HepG2 (cell line): Measurements from ENCODE around the gene CITED2. TPM values are rescaled to one million over a fixed set of nuclear protein-coding genes. Genes with fewer than 3 reads are reported as not detected.
A peak's percentile ranks its signal among the peaks of the same experiment; 100 is the strongest.

Source experiments
- ASH2L ChIP-seq: fragments of 300-600, 200-600 bp; sonication (generic); IDR thresholded peaks from 2 replicates; pipeline ENCODE4 v1.7.0; 2017; ENCODE audit warnings: low read depth, mild to moderate bottlenecking, moderate library complexity, mixed read lengths, low read length; ENCODE audit not compliant: insufficient read length
- CENPT ChIP-seq: sonication (generic); formaldehyde crosslinking; IDR thresholded peaks from 2 replicates; pipeline ENCODE4 v1.8.0; 2022; ENCODE audit warnings: low read depth, mild to moderate bottlenecking, moderate library complexity, missing genetic modification reagents
- HIVEP1 ChIP-seq: sonication (generic); formaldehyde crosslinking; IDR thresholded peaks from 2 replicates; pipeline ENCODE4 v1.4.0; 2020; ENCODE audit warnings: mild to moderate bottlenecking, missing genetic modification reagents
- ISL2 ChIP-seq: sonication (generic); formaldehyde crosslinking; IDR thresholded peaks from 2 replicates; pipeline ENCODE4 v1.5.0; 2020; ENCODE audit warnings: missing genetic modification reagents
- KAT2B ChIP-seq: fragments of 150-350 bp; IDR thresholded peaks from 2 replicates; pipeline ENCODE4 v1.6.1; 2014; ENCODE audit warnings: low read depth, low read length, borderline replicate concordance
- KDM5B ChIP-seq: sonication (generic); formaldehyde crosslinking; IDR thresholded peaks from 2 replicates; pipeline ENCODE4 v1.4.0; 2020; ENCODE audit warnings: missing genetic modification reagents, mild to moderate bottlenecking, borderline replicate concordance
- KLF6 ChIP-seq: IDR thresholded peaks from 2 replicates; pipeline ENCODE4 v1.8.0; 2016; ENCODE audit warnings: missing biosample characterization, missing genetic modification reagents
- NR2C2 ChIP-seq: sonication (generic); formaldehyde crosslinking; IDR thresholded peaks from 2 replicates; pipeline ENCODE4 v1.4.0; 2020; ENCODE audit warnings: missing genetic modification reagents, mild to moderate bottlenecking, moderate library complexity, borderline replicate concordance
- RFX3 ChIP-seq: IDR thresholded peaks from 2 replicates; pipeline ENCODE4 v1.6.1; 2016; ENCODE audit warnings: missing biosample characterization, missing genetic modification reagents
- RXRB ChIP-seq: IDR thresholded peaks from 2 replicates; pipeline ENCODE4 v1.6.1; 2016; ENCODE audit warnings: borderline replicate concordance, missing genetic modification reagents, missing compliant biosample characterization
- SALL1 ChIP-seq: sonication (generic); formaldehyde crosslinking; IDR thresholded peaks from 2 replicates; pipeline ENCODE4 v1.8.0; 2022; ENCODE audit warnings: mild to moderate bottlenecking, missing genetic modification reagents
- SNAPC2 ChIP-seq: sonication (generic); formaldehyde crosslinking; IDR thresholded peaks from 2 replicates; pipeline ENCODE4 v1.8.1; 2022; ENCODE audit warnings: mild to moderate bottlenecking, missing genetic modification reagents
- SNRNP70 ChIP-seq: fragments of 200-400 bp; formaldehyde crosslinking; IDR thresholded peaks from 2 replicates; pipeline ENCODE4 v1.6.1; 2017; ENCODE audit warnings: mild to moderate bottlenecking, low read depth, low read length, moderate library complexity
- TARDBP ChIP-seq: sonication (generic); formaldehyde crosslinking; IDR thresholded peaks from 2 replicates; pipeline ENCODE4 v1.8.0; 2022; ENCODE audit warnings: mild to moderate bottlenecking, missing genetic modification reagents
- ZFAT ChIP-seq: sonication (generic); formaldehyde crosslinking; conservative IDR thresholded peaks from 2 replicates; pipeline ENCODE4 v1.8.1; 2023; ENCODE audit warnings: missing genetic modification reagents, inconsistent platforms
- ZMAT3 ChIP-seq: sonication (generic); formaldehyde crosslinking; conservative IDR thresholded peaks from 2 replicates; pipeline ENCODE4 v1.7.0; 2021; ENCODE audit warnings: missing genetic modification reagents
- ZNF33B ChIP-seq: sonication (generic); formaldehyde crosslinking; IDR thresholded peaks from 2 replicates; pipeline ENCODE4 v1.5.1; 2020; ENCODE audit warnings: mild to moderate bottlenecking, missing genetic modification reagents
- ZNF501 ChIP-seq: sonication (generic); formaldehyde crosslinking; IDR thresholded peaks from 2 replicates; pipeline ENCODE4 v1.5.1; 2020; ENCODE audit warnings: mild to moderate bottlenecking, moderate library complexity, missing genetic modification reagents
- ZNF564 ChIP-seq: sonication (generic); formaldehyde crosslinking; IDR thresholded peaks from 2 replicates; pipeline ENCODE4 v1.8.1; 2023; ENCODE audit warnings: mild to moderate bottlenecking, missing genetic modification reagents
- ZNF839 ChIP-seq: sonication (generic); formaldehyde crosslinking; IDR thresholded peaks from 2 replicates; pipeline ENCODE4 v1.4.0; 2020; ENCODE audit warnings: missing genetic modification reagents, mild to moderate bottlenecking, borderline replicate concordance
- polyA plus RNA-seq, 8 experiments: library from polyadenylated mRNA; depleted of rRNA in 3 of 8; stranded (reverse) in 7 of 8; unstranded in 1 of 8; fragments of >200 nt; fragmentation: Illumina TruSeq in 4 of 8; extraction: Trizol in 4 of 8; gene quantifications; 2 replicates each; pipeline versions ENCODE4 v1.2.1 to v1.2.3, GENCODE V29; 2011 to 2016; ENCODE audit warnings: low read depth in 4 of 8, missing spikeins in 1 of 8, mixed read lengths in 1 of 8; ENCODE audit not compliant: insufficient read depth in 1 of 8
- total RNA-seq, 5 experiments: library from RNA; depleted of rRNA; stranded (reverse); fragments of >200 nt; fragmentation: Illumina TruSeq; extraction: Trizol; gene quantifications; 2 replicates each; pipeline ENCODE4 v1.2.3, GENCODE V29; 2016; ENCODE audit warnings: low read depth in 1 of 5
- TF ChIP-seq, protein P1 (sequence below): sonication (generic); formaldehyde crosslinking; IDR thresholded peaks from 2 replicates; pipeline ENCODE4 v1.4.0; 2020; ENCODE audit warnings: missing genetic modification reagents
- TF ChIP-seq, protein P2 (sequence below): sonication (generic); formaldehyde crosslinking; conservative IDR thresholded peaks from 2 replicates; pipeline ENCODE4 v1.8.0; 2022; ENCODE audit warnings: mild to moderate bottlenecking, moderate library complexity, missing genetic modification reagents
- TF ChIP-seq, protein P3 (sequence below): IDR thresholded peaks from 2 replicates; pipeline ENCODE4 v1.6.1; 2018; ENCODE audit warnings: missing genetic modification reagents
- TF ChIP-seq, protein P4 (sequence below): sonication (generic); formaldehyde crosslinking; IDR thresholded peaks from 2 replicates; pipeline ENCODE4 v1.4.0; 2020; ENCODE audit warnings: missing genetic modification reagents

Gene CITED2
- total and polyA plus RNA-seq, 2 of the 13 experiments (the other 11 are each of a cell fraction or from before 2014, with no cell fraction given): 17.6 to 57.2 TPM

DNA sequence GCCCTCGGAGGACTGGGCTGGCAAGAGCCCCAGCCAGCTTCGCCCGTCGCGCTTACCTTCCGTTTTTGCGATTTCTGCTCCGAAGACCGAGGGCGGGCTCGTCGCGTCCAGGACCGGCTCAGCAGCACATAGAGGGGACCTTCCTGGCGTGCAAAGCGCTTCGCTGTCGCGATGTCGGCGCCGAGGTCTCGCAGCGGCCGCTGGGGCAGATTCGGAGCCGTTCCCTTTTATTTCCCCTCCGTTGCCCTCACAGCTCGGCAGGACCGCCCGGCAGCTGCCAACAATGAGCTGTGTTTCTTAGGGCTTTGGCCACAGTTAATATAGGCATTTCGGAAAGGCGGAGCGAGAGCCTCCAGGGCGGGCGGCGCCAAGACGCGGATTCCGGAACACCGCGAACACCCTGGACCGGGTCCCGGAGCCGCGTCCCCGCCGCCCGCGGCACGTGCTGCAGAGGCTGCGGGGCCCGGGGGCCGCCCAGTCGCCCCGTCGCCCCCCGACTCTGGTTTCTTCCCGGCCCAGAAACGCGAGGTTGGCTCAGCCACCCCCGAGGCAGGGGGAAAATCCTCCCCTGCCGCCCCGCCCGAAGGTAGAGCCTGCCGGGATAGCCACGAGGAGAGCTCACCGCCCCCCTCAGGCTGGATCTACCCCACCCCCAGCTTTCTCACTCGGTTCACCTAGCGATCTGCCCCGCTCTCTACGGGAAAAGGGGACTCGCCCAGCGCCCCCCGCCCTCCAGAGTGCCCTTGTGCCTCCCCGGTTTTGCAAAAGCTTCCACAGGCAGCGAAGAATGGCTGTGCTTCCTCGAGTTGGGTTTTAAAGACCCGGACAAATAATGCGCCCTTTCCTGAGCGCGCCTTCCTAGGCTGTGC is at the start of gene CITED2 (continued):
- TF ChIP-seq TARDBP (CRISPR knock-in tag): peak; percentile 96
- TF ChIP-seq ZNF33B (CRISPR knock-in tag): peak; percentile 94; the same call in 1 of the 2 replicates
- TF ChIP-seq ZNF839 (CRISPR knock-in tag): no peak
- peak; percentile 28; the same call in 1 of the 2 replicates for TF ChIP-seq RFX3 (CRISPR knock-in tag)
- peak; percentile 95 for TF ChIP-seq ZNF501 (CRISPR knock-in tag)
- TF ChIP-seq SNAPC2 (CRISPR knock-in tag): peak; percentile 92; the same call in 1 of the 2 replicates
- TF ChIP-seq RXRB (CRISPR knock-in tag): peak; percentile 90
- peak; percentile 83 for TF ChIP-seq HIVEP1 (CRISPR knock-in tag)
- TF ChIP-seq SNRNP70: no peak
- TF ChIP-seq NR2C2 (CRISPR knock-in tag): no peak; the same call in 1 of the 2 replicates
- peak; percentile 83 for TF ChIP-seq ISL2 (CRISPR knock-in tag)
- no peak for TF ChIP-seq KAT2B
- peak; percentile 95 for TF ChIP-seq KLF6 (CRISPR knock-in tag)
- TF ChIP-seq, protein P1, sequence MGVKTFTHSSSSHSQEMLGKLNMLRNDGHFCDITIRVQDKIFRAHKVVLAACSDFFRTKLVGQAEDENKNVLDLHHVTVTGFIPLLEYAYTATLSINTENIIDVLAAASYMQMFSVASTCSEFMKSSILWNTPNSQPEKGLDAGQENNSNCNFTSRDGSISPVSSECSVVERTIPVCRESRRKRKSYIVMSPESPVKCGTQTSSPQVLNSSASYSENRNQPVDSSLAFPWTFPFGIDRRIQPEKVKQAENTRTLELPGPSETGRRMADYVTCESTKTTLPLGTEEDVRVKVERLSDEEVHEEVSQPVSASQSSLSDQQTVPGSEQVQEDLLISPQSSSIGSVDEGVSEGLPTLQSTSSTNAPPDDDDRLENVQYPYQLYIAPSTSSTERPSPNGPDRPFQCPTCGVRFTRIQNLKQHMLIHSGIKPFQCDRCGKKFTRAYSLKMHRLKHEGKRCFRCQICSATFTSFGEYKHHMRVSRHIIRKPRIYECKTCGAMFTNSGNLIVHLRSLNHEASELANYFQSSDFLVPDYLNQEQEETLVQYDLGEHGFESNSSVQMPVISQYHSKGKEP (CRISPR knock-in tag): peak; percentile 92
- TF ChIP-seq, protein P2, sequence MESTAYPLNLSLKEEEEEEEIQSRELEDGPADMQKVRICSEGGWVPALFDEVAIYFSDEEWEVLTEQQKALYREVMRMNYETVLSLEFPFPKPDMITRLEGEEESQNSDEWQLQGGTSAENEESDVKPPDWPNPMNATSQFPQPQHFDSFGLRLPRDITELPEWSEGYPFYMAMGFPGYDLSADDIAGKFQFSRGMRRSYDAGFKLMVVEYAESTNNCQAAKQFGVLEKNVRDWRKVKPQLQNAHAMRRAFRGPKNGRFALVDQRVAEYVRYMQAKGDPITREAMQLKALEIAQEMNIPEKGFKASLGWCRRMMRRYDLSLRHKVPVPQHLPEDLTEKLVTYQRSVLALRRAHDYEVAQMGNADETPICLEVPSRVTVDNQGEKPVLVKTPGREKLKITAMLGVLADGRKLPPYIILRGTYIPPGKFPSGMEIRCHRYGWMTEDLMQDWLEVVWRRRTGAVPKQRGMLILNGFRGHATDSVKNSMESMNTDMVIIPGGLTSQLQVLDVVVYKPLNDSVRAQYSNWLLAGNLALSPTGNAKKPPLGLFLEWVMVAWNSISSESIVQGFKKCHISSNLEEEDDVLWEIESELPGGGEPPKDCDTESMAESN (CRISPR knock-in tag): peak; percentile 87
- TF ChIP-seq, protein P3, sequence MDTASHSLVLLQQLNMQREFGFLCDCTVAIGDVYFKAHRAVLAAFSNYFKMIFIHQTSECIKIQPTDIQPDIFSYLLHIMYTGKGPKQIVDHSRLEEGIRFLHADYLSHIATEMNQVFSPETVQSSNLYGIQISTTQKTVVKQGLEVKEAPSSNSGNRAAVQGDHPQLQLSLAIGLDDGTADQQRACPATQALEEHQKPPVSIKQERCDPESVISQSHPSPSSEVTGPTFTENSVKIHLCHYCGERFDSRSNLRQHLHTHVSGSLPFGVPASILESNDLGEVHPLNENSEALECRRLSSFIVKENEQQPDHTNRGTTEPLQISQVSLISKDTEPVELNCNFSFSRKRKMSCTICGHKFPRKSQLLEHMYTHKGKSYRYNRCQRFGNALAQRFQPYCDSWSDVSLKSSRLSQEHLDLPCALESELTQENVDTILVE (CRISPR knock-in tag): peak; percentile 94
- no peak for TF ChIP-seq ZNF564 (CRISPR knock-in tag)
- no peak for TF ChIP-seq ASH2L
- peak; percentile 95 for TF ChIP-seq ZMAT3 (CRISPR knock-in tag)
- TF ChIP-seq CENPT: peak; percentile 63
- TF ChIP-seq SALL1 (CRISPR knock-in tag): peak; percentile 91
- TF ChIP-seq, protein P4, sequence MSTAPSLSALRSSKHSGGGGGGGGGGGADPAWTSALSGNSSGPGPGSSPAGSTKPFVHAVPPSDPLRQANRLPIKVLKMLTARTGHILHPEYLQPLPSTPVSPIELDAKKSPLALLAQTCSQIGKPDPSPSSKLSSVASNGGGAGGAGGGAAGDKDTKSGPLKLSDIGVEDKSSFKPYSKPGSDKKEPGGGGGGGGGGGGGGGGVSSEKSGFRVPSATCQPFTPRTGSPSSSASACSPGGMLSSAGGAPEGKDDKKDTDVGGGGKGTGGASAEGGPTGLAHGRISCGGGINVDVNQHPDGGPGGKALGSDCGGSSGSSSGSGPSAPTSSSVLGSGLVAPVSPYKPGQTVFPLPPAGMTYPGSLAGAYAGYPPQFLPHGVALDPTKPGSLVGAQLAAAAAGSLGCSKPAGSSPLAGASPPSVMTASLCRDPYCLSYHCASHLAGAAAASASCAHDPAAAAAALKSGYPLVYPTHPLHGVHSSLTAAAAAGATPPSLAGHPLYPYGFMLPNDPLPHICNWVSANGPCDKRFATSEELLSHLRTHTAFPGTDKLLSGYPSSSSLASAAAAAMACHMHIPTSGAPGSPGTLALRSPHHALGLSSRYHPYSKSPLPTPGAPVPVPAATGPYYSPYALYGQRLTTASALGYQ: peak; percentile 88
- peak; percentile 70 for TF ChIP-seq ZFAT (CRISPR knock-in tag)
- peak; percentile 93 for TF ChIP-seq KDM5B (CRISPR knock-in tag)
